GM12872 (cell line): ENCODE measurements around the gene CLTB.

ENCODE experiments used
- TF ChIP-seq, protein P1 (sequence below): IDR thresholded peaks from 3 replicates; pipeline ENCODE4 v1.5.1; 2011; ENCODE audit warnings: low read depth, mild to moderate bottlenecking, low read length, moderate library complexity; ENCODE audit not compliant: insufficient read depth

Gene CLTB

DNA sequence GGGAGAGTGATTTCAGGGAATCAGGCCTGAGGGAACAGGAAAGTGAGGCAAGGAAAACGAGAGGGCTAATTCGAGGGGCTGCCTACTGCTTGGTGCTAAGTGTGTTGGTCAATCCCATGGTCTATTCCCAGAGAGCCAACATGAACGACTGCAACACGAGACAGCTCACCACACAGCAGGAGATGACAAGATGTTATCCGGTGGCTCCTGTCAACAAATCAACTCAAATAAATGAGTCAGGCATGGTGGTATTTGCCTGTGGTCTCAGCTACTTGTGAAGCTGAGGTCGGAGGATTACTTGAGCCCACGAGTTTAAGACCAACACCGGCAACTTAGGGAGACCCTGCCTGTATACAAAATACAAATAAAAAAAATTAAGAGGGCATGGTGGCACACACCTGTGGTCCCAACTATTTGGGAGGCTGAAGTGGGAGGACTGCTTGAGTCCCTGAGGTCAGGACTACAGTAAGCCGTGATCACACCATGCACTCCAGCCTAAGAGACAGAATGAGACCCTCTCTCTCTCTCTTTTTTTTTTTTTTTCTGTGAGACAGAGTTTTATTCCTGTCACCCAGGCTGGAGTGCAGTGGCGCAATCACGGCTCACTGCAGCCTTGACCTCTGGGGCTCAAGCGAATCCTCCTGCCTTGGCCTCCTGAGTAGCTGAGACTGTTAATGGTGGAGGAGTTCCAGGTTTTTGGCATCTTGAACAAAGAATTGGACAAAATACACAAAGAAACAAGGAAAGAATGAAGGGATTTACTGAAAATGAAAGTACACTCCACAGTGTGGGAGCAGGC lies 22.8 kb upstream of the CLTB start:
- TF ChIP-seq, protein P1, sequence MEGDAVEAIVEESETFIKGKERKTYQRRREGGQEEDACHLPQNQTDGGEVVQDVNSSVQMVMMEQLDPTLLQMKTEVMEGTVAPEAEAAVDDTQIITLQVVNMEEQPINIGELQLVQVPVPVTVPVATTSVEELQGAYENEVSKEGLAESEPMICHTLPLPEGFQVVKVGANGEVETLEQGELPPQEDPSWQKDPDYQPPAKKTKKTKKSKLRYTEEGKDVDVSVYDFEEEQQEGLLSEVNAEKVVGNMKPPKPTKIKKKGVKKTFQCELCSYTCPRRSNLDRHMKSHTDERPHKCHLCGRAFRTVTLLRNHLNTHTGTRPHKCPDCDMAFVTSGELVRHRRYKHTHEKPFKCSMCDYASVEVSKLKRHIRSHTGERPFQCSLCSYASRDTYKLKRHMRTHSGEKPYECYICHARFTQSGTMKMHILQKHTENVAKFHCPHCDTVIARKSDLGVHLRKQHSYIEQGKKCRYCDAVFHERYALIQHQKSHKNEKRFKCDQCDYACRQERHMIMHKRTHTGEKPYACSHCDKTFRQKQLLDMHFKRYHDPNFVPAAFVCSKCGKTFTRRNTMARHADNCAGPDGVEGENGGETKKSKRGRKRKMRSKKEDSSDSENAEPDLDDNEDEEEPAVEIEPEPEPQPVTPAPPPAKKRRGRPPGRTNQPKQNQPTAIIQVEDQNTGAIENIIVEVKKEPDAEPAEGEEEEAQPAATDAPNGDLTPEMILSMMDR, result no peak

GRCh38 chr5:176436656-176437055 lies 20.3 kb upstream of the CLTB start:
- TF ChIP-seq, protein P1, result no peak

DNA sequence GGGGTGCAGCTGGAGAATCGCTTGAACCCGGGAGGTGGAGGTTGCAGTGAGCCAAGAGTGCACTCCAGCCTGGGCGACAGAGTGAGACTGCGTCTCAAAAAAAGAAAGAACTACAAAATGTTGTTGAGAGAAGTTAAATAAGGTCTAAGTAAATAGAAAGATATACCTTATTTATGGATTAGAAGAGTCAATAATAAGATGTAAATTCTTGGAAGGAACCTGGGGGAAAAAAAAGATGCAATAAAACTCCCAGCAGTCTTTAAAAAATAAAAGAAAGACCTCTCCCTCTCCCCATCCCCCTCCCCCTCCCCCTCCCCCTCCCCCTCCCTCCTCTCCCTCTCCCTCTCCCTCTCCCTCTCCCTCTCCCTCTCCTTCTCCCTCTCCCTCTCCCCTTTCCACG lies 16.4 kb upstream of the CLTB start:
- TF ChIP-seq, protein P1, result no peak

DNA sequence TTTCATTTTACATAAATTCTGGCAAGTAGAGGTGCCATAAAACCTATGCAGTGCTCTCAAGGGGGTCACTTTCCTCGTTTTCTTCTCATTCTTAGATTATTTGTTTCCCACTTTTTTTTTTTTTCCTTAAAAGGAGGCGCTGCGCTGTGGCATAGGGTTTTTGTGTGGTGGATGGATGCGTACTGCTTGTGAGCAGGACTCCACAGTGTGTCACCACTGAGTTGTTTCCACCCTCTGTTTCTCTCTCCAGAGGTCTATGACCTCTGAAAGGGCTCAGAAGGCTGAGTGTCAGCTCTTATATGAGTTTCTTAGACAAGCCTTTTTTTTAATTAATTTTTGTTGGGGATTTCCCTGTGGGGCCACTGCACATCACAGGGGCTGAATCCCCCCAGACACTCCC lies 13.6 kb upstream of the CLTB start:
- TF ChIP-seq, protein P1, result no peak

GRCh38 chr5:176427971-176428370 lies 11.6 kb upstream of the CLTB start:
- TF ChIP-seq, protein P1, result no peak

GRCh38 chr5:176426876-176427275 lies 10.5 kb upstream of the CLTB start:
- TF ChIP-seq, protein P1, result no peak

GRCh38 chr5:176425791-176426190 lies 9.5 kb upstream of the CLTB start:
- TF ChIP-seq, protein P1, result no peak

GRCh38 chr5:176425138-176425537 lies 8.8 kb upstream of the CLTB start:
- TF ChIP-seq, protein P1, result no peak
